ENCODE measurements around the gene CALD1. TPM values are rescaled to one million over a fixed set of nuclear protein-coding genes. Genes with fewer than 3 reads are reported as not detected.

Gene CALD1
- total RNA-seq, 4 donors from 2014 or later: 351 to 1,046 (median 551) TPM

DNA sequence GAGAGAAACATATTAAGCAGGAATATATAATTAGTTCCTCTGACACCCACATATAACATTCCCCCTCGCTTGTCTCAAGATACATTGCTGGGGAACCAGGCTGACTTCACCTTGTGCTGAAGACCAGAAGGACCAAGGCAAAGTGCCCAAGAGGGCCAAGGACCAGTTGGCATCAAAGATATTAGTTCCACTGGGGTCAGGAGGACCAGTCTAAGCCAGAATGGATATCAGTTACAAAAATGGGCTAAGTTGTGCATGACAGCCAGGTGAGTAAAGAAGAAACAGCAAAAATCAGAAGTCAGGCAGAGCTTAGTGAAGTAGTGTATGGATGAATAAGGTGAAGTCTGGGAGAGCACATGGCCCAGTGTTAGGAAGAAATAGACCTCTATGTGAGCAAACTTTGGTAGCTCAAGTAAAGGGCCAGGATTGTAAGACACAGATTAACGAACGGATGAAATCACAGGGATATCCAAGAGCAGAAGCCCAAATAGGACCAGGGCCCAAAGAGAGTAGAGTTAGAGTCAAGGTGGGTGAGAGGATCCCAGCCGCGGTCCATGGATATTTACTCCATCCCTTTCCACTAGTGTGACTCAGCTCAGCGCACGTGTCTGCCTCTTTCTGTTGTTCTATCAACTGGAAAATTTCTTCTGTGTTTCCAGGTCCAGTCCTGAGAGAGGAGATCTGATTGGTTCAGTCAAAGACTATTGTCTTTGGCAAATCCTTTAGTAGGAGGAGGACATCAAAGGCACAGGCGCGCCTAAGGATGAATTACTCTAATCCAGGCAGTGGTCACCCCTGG lies 5.0 kb downstream of the CALD1 start:
- H3K27me3 ChIP-seq: no peaks in the 10 kb centered on the region
- peak overlapping the region; percentile 90 to 96 for H3K27ac ChIP-seq
- no peaks in the 10 kb centered on the region for H3K9me3 ChIP-seq
- no peaks in the 10 kb centered on the region for H3K36me3 ChIP-seq
- peak in 1 of 2 donors; percentile 43 for DNase-seq
- H3K4me1 ChIP-seq: peaks cover 0 to 5% of the 10 kb centered on the region in 2 donors
- intact Hi-C loops (cut with DNase I; ENCODE audit: low total_unique reads): no loop called here
- TF ChIP-seq, protein P1, sequence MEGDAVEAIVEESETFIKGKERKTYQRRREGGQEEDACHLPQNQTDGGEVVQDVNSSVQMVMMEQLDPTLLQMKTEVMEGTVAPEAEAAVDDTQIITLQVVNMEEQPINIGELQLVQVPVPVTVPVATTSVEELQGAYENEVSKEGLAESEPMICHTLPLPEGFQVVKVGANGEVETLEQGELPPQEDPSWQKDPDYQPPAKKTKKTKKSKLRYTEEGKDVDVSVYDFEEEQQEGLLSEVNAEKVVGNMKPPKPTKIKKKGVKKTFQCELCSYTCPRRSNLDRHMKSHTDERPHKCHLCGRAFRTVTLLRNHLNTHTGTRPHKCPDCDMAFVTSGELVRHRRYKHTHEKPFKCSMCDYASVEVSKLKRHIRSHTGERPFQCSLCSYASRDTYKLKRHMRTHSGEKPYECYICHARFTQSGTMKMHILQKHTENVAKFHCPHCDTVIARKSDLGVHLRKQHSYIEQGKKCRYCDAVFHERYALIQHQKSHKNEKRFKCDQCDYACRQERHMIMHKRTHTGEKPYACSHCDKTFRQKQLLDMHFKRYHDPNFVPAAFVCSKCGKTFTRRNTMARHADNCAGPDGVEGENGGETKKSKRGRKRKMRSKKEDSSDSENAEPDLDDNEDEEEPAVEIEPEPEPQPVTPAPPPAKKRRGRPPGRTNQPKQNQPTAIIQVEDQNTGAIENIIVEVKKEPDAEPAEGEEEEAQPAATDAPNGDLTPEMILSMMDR (IDR thresholded peaks at IDR 0.05): no peak
- no peak for TF ChIP-seq POLR2A (IDR thresholded peaks at IDR 0.05)
- no peak overlapping the region for H3K4me3 ChIP-seq

DNA sequence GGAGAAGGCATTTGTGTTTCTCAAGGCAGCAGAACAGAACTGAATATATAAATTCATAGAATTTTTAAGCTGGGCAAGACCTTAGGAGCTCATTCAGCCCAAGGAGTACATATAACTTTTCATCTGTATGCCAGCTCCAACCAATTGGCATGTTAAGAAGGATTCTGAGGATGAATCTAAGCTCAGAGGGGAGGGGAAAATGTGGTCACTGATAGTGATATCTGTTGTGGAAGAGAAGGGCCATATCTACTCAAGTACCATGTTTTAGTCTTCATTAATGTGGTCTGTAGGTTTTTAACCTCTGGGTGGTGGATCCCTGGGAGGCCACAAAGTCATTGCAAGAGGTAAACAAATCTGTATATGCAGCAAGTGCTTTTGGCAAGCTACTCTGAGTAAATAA lies 6.4 kb downstream of the CALD1 start:
- Histone ChIP-seq H3K9me3 (no peaks in the 10 kb centered on the region), H3K36me3 (no peaks in the 10 kb centered on the region), H3K27ac (peak overlapping the region; percentile 90 to 96), H3K27me3 (no peaks in the 10 kb centered on the region), H3K4me3 (no peak overlapping the region), H3K4me1 (peaks cover 0 to 5% of the 10 kb centered on the region in 2 donors)
- no peak for DNase-seq
- intact Hi-C loops (cut with DNase I; ENCODE audit: low total_unique reads): no loop called here
- no peak for TF ChIP-seq POLR2A (IDR thresholded peaks at IDR 0.05)
- TF ChIP-seq, protein P1 (IDR thresholded peaks at IDR 0.05): no peak

DNA sequence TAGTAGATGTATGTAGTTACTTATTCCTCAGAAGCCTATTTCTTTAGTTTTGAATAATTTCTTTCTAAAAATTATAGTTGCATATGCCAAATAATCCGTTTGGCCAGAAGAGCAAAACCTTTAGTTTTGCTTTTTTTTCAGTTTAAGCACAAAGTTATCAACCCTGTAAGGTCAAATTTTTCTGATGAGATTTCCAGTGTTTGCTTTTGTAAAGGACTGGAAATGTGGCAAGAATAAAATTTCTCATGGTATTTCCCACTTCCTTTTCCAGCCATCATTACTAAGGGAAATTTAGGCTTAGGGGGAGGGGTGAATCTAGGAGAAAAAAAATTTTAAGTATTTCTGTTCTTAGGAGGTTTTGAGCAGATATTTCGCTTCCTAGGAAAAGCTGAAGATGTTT lies 7.6 kb downstream of the CALD1 start:
- intact Hi-C loops (cut with DNase I; ENCODE audit: low total_unique reads): no loop called here
- DNase-seq: no peak
- H3K4me1 ChIP-seq: peaks cover 5% of the 10 kb centered on the region in 2 donors

DNA sequence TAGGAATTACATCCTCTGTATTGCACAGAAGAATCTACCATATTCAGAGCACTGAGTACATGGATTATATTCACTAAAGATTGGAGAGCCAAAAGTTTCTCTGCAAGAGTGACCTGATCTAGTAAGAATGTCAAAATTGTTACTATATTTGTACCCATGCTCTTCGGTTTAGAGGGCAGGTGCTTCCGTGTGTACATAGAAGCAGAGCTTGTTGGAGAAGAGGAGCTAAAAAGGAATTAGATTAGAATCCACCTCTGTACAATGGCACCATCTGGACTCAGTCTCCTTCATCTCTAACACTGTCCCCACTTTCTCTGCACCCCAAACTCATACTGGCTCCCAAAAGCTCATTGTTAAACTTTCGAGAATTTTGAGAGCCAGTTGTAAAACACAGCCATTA lies 8.3 kb downstream of the CALD1 start:
- H3K27ac ChIP-seq: peak overlapping the region; percentile 90 to 96
- intact Hi-C loops (cut with DNase I; ENCODE audit: low total_unique reads): no loop called here
- no peaks in the 10 kb centered on the region for H3K36me3 ChIP-seq
- H3K4me1 ChIP-seq: peaks cover 5% of the 10 kb centered on the region in 2 donors
- peak overlapping the region in 1 of 2 donors; percentile 8 for H3K4me3 ChIP-seq
- H3K27me3 ChIP-seq: no peaks in the 10 kb centered on the region
- no peak for DNase-seq
- TF ChIP-seq POLR2A (IDR thresholded peaks at IDR 0.05): no peak
- TF ChIP-seq, protein P1 (IDR thresholded peaks at IDR 0.05): no peak
- H3K9me3 ChIP-seq: no peaks in the 10 kb centered on the region

More for the DNA sequence above, 7.6 kb downstream of the CALD1 start:
- Histone ChIP-seq H3K36me3 (no peaks in the 10 kb centered on the region), H3K9me3 (no peaks in the 10 kb centered on the region), H3K4me3 (peak overlapping the region in 1 of 2 donors; percentile 8), H3K27ac (peak overlapping the region; percentile 90 to 96), H3K27me3 (no peaks in the 10 kb centered on the region)
- TF ChIP-seq POLR2A (IDR thresholded peaks at IDR 0.05): no peak
- TF ChIP-seq, protein P1 (IDR thresholded peaks at IDR 0.05): no peak

DNA sequence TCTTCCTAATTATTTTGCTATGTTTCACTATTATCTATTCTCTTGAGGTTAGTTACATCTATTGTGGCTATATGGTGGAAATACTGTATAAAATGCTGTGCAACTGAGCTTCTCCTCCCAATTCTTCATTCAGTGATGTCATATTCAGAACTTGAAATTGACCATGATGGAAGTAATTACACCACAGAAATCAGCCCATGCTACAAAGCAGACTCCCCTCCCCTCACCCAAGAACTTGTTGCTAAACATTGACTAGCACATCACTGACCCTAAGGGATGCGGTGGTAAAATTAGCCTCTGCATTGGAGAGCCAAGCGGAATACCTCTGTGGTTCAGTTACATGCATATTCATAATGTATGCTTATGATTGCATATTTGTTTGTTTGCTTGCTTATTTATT lies 8.8 kb downstream of the CALD1 start:
- DNase-seq: no peak
- H3K4me3 ChIP-seq: no peak overlapping the region
- TF ChIP-seq, protein P1 (IDR thresholded peaks at IDR 0.05): no peak
- TF ChIP-seq POLR2A (IDR thresholded peaks at IDR 0.05): no peak

More for the DNA sequence above, 8.8 kb downstream of the CALD1 start:
- Histone ChIP-seq H3K27me3 (no peaks in the 10 kb centered on the region), H3K27ac (peak overlapping the region; percentile 90 to 96), H3K36me3 (no peaks in the 10 kb centered on the region), H3K4me1 (peaks cover 5% of the 10 kb centered on the region in 2 donors), H3K9me3 (no peaks in the 10 kb centered on the region)
- intact Hi-C loops (cut with DNase I; ENCODE audit: low total_unique reads): no loop called here

All from uterus (tissue), 4 donors.